CD4-positive, alpha-beta T cell treated with Interleukin-12 subunit alpha and Interleukin-12 subunit beta, for 1 hour (primary cell): ENCODE measurements around the gene XYLT1.
"Not testable (repeated sequence)": the region's sequence is repeated elsewhere in the genome, so short reads cannot be mapped to it uniquely, and the experiment has no call there.

Source experiments
- DNase-seq: peaks from one replicate; pipeline ENCODE4 v3.0.0-alpha.2; 2020

XYLT1 gene

DNA sequence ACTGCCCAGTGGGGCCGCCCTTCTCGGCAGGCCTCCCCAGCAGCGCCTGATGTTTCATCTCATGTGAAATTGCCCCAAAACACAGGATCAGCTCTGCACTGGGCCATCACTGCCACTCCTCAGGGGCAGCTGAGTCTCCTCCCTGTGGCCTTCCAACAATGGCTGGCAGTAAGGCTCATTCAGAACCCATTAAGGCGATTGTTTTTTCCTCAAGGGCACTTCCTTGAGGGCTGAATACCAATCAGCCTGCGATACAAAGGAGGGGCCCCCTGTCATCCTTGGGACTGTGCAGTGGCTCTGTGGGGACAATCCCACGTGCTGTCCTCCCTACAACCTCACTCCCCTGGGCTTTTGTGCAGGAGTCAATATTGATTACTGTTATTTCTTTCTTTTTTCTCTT is 47.5 kb downstream of the XYLT1 start:
- no peak for DNase-seq

GRCh38 chr16:17420816-17421215 is 49.9 kb downstream of the XYLT1 start:
- no peak for DNase-seq

- DNase-seq: no peak
Observed at GRCh38 chr16:17419266-17419665, 51.5 kb downstream of the XYLT1 start.

GRCh38 chr16:17417740-17418139 is 53.0 kb downstream of the XYLT1 start:
- no peak for DNase-seq

GRCh38 chr16:17416461-17417311 is 54.1 kb downstream of the XYLT1 start:
- DNase-seq: peak; percentile 62

- no peak for DNase-seq
Observed at GRCh38 chr16:17414916-17415315, 55.8 kb downstream of the XYLT1 start.

GRCh38 chr16:17414421-17414820 is 56.3 kb downstream of the XYLT1 start:
- no peak for DNase-seq

GRCh38 chr16:17413508-17413907 is 57.3 kb downstream of the XYLT1 start:
- DNase-seq: no peak

GRCh38 chr16:17412791-17413190 is 58.0 kb downstream of the XYLT1 start:
- no peak for DNase-seq

- DNase-seq: no peak
Observed at GRCh38 chr16:17412221-17412620, 58.5 kb downstream of the XYLT1 start.

DNA sequence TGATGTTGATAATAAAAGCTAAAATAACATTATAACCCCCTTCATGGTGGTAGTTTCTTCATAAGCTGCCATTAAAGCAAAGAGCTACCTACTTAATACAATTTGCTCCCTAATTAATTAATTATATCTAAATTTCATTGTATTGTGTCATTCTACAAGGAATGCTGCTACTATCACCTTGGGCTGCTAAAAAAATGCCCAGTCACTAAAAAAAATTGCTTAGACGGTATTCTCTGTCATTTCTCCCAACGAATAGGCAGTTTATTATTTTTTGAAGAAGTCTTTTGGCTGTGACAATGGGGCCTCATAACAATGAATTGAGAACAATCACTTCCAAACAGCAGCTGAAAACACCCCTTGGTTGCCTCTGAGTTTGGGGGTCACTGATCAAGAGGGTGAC is 59.5 kb downstream of the XYLT1 start:
- no peak for DNase-seq

GRCh38 chr16:17410316-17410715 is 60.4 kb downstream of the XYLT1 start:
- DNase-seq: not testable (repeated sequence)

DNA sequence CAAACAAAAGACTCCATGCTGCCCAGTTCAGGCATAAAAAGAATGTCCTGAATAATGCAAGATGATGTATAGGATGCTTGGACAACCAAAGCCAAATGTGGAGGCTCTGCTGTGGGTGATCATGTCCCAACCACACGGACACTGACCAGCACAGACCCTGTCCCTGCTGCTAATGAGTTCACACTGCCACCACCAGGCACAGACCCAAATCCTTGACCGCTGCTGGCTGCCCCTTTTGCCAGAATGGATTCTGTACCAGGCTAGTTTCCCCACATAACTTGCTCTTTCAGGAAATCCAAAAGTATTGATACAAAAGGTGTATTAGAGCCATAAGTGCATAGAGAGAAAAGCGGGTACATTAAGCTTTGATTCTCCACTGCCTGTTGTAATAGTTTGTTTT is 60.9 kb downstream of the XYLT1 start:
- DNase-seq: no peak

DNA sequence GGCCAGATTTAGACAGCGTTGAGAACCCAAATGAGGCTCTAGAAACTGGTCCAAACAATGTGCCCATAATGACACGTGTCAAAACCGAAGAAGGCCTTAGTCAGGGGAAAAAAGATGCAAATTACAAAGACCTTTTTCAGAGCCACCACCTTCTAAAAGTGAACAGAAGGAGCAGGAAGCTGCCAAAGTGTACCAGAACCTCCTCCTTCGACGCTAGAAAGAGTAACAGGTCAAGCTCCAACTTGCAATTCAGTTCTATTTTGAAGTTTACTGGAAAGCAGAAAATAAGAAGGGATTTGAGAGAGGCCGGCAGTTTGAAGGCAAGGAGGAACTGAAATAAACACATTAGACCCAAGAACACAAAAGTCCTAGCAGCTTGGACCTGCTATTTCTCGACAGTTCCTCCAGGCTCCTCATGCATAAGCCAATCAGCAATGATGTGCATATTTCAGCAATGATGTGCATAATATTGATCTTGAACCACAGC is 61.8 kb downstream of the XYLT1 start:
- DNase-seq: no peak

- no peak for DNase-seq
Observed at GRCh38 chr16:17408296-17408695, 62.5 kb downstream of the XYLT1 start.

DNA sequence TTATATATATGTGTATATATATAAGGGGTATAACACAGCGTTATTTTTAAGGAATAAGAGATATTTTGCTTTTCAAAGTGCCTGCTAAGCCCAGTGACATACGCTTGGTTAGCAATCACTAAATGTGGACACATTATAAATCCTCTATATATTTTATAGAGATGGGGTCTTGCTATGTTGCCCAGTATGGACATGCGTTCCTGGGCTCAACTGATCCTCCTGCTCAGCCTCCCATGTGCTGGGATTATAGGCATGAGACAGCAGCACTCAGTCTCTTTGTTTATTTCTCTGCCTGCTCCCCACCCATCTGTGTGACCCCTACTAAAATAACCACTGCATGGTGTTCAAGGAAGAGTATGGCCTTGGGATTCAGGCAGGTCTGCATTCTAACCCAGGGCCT is 63.4 kb downstream of the XYLT1 start:
- no peak for DNase-seq

- DNase-seq: no peak
Observed at GRCh38 chr16:17404941-17405689, 65.6 kb downstream of the XYLT1 start.

- no peak for DNase-seq
Observed at GRCh38 chr16:17403859-17404545, 66.8 kb downstream of the XYLT1 start.

- no peak for DNase-seq
Observed at GRCh38 chr16:17403156-17403809, 67.5 kb downstream of the XYLT1 start.

GRCh38 chr16:17397499-17397891 is 73.3 kb downstream of the XYLT1 start:
- DNase-seq: peak; percentile 38

- peak; percentile 82 for DNase-seq
Observed at GRCh38 chr16:17396762-17397498, 73.8 kb downstream of the XYLT1 start.

- no peak for DNase-seq
Observed at GRCh38 chr16:17395849-17396480, 74.8 kb downstream of the XYLT1 start.
